HG03060 (cell line): ENCODE measurements around the gene INF2.

Experiments used
- ATAC-seq: cut with Tn5 transposase; IDR thresholded peaks from one replicate; pipeline ENCODE4 v1.9.1; 2021; ENCODE audit warnings: low read depth, moderate number of reproducible peaks; ENCODE audit not compliant: unreplicated experiment

INF2 gene

GRCh38 chr14:104687601-104688504 is 1.6 kb upstream of the INF2 start:
- ATAC-seq, result no peak

DNA sequence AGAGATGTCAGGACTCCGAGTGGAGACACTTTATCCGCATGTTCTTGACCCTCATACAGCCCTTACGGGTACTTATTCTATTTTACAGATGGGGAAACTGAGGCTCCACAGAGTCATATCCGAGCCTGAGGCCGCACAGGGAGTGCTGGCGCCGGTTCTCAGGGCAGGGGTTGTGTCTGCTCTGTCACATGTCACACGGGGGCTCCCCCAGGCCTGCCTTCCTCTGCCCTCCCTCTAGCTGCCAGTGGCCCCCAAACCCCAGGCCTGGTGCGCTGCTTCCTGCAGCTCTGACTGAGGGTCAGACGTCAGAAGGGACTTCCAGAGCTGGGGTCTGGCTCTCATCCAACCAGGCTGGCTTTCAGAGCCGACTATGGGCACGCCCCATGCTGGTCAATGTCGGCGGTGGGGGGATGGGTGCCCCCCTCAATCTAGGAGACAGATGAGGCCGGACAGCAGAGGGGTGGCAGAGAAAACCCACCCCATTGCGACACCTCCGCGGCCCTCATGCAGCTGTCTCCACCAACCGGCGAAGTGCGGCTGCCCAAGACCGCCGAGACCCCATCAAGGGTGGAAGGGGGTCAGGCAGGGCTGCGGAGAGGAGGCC is 811 bp upstream of the INF2 start:
- no peak for ATAC-seq

DNA sequence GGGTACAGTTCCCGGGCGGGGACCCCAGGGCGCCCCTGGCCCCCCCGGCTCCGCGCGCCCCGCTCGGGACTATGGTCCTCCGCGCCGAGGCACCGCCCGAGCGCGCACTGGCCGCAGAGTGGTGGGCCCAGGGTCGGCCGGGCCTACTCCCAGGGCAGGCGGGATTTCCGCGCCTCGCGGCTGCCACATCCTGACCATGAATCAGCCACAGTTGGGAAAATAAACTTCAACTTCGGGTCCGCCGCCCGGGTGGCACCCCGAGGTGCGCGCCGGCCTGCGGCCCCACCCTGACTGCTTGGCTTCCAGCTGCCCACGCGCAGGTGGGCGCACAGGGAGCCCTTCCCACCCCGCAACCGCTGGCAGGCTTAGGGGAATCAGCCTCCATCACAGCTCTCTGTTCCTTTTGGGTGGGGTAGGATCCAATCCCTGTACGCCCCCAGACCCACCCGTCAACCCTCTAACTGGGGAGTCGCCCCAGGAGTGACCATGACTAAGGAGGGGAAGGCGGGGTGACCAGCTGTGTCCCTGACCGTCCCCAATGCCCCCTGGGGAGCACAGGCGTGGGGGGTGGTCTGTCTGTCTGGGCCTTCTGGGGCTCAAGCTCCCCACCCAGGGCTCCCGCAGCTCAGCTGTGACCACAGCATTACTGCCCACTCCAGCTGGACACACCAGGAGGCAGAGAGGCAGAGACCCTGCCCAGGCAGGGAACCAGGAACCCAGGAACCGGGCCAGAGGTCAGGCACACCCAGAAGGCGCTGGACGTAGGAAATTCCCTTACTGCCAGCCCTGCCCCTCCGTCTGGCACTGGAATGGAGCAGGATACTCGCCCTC is 678 bp downstream of the INF2 start:
- ATAC-seq, result no peak

DNA sequence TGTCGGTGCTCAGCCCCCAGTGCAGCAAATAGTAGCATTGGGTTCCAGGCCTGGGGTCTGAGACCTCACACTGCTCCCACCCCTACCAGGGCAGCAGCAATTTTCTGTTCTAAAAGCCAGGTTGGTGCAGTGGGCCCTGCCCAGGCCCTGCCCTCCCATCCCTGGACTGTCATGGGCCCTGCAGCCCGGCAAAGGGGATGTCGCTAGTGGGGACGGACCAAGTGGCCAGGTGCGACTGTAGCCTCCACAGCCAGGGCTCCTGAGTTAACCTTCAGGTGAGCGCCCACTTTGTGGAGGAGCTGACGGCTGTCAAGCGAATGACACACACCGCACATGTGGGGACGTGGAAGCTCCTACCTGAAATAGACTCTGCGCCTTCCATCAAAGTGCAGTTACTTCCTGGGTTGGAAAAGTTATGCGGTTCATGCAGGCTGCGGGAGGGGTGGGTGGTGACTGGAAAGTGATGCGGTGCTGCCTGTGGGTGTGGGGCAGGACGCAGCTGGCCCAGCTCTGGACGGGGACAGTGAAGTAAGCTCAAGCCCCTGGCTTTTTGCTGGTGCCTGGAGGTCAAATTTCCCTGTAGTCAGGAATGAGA is 1.5 kb downstream of the INF2 start:
- ATAC-seq, result no peak

DNA sequence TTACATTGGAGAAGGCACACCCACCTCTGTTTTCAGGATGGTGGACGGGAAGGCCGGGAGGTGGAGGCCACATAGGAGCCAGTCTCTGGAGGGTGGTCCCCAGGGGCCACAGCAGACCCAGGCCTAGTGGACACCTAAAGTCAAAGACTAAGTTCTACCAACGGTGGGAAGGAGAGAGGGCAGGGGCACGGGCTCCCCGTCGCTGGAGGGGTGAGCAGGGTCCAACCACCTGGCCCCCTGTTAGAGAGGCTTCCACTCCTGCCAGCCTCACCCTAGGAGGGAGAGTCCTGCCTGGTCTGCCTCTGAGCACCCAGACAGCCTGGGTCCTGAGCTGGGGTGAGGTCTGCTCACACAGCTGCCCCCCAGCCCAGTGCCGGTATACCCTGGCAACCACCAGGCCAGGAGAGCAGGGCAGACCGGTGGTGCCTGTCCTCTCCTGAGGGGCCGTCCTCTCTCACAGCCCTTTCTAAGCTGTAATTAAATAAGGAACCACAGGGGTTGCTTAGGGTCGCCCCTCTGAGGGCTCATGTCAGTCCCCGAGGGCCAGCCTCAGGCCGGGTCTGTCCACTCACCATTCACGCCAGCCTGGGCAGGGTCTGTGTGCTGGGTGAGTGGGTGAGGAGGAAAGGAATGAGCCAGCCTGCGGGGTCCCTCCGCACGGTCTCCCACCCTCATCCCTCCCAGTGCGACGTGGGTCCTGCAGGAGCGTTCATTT is 2.3 kb downstream of the INF2 start:
- ATAC-seq, result no peak

DNA sequence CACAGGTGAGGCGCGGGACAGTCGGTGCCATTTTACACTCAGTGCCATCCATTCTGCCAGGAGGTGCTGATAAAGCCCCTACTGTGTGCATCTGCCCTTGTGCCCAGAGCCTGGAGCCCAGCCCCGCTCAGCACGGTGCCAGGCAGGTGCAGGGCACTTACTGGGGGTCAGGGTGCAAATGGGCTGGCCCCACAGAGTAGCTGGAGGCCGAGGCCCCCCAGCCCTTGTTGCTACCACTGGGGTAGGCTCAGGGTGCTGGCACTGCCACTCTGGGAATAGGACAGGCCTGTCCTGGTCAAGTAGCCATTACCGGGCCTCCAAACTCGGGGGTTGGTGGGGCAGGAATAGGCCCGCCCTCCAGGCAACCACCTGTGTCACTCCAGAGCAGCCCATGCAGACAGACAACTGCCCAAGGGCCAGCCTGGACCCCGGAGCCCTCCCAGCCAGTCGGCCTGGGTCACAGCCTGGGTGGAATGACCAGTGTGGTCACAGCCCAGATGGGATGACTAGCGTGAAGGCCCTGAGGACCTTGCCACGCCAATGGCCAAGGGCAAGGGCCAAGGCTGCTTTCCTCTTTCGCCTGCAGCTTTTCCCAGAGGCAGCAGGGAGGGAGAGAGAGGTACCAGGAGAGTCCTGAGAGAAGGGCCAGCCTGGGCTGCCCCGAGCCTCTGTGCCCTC is 3.0 kb downstream of the INF2 start:
- ATAC-seq, result no peak

GRCh38 chr14:104692939-104693315 is 3.5 kb downstream of the INF2 start:
- no peak for ATAC-seq

GRCh38 chr14:104693482-104694431 is 4.3 kb downstream of the INF2 start:
- ATAC-seq, result no peak

- ATAC-seq, result no peak
Measured at GRCh38 chr14:104694475-104694950, 5.1 kb downstream of the INF2 start.

DNA sequence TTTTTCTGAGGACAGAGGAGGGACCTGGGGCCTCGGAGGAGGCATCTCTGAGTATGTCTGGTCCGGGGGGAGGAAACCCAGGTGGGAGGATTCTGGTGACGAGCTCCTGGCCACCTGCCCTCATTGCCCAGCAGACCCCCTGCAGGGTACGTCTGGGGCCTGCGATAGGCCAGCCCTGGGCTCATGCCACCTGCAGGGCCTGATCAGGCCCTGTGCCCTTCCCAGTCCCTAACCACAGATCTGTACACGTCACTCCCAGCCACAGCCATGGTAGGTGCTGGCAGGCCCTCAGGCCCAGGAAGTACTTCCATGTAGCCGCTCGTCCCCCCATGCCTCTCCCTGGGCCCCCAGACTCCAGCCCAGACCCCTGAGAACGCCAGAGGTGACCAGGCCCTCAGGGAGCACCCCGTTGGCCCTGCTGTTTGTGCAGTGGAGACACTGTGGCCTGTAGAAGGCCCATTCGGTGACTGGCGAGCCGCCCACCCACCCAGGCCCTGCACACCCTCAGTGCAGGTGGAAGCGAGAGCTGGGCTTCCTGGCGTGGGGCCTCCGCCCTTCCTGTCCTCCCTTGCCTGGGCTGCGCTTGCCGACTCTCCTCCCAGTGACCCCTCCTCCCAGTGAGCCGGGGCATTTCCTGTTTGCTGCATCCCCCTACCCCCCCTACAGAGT is 5.7 kb downstream of the INF2 start:
- no peak for ATAC-seq

GRCh38 chr14:104695660-104696000 is 6.2 kb downstream of the INF2 start:
- ATAC-seq, result no peak

- ATAC-seq, result no peak
Measured at GRCh38 chr14:104696671-104697316, 7.4 kb downstream of the INF2 start.

- no peak for ATAC-seq
Measured at GRCh38 chr14:104697317-104697703, 7.9 kb downstream of the INF2 start.

GRCh38 chr14:104697892-104698583 is 8.6 kb downstream of the INF2 start:
- ATAC-seq, result no peak

DNA sequence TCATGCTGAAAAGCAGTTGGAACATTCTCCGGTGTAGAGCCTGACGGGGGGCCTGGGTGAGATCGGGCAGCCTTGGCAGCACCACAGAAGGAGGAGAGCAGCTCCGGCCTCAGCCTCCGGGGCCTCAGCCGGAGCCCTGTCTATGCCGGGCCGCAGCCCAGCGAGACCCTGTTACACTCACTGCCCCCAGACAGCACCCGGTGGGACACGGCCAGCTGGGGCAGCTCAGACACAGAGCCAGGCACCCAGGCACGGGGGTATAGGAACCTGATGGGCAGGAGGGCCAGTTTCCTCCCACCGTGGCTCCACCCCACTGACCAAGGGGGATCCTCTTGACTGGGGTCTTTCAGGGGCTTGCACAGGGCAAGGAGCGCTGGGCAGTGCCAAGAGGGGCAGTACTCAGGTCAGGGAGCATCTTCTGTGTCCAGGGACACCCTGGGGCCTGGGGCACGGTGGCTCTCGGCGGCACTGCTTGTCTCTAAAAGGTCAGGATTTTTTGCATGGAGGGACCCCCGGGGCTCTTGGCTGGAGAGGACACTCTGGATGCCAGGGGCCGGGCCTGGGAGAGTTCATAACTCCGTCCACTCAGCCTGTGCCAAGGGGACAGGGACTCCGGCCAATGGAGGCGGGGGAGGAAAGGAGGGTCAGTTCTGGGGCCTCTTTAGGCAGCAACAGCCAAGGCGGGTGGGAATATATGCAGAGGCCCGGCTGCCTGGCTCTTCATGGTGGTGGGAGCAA is 9.4 kb downstream of the INF2 start:
- ATAC-seq, result no peak

GRCh38 chr14:104699426-104699748 is 10.0 kb downstream of the INF2 start:
- ATAC-seq, result no peak
